HTR-8/SVneo (cell line): Measurements from ENCODE around the gene ADAMTS15.

Experiments
- DNase-seq: peaks from one replicate; pipeline ENCODE4 v3.0.0; 2011; ENCODE audit warnings: low spot score, mixed read lengths; ENCODE audit not compliant: insufficient read length
- FAIRE-seq: peaks from 2 replicates; lab custom pipeline; 2011; peaks lifted over from hg19 to GRCh38; lab: Jason Lieb, UNC

ADAMTS15 gene

GRCh38 chr11:130448416-130449309 is at the start of gene ADAMTS15:
TSS of gene ADAMTS15 (plus strand) at chr11:130448645. CDS start at chr11:130448974, 329 bp downstream.
- FAIRE-seq (no peak), DNase-seq (peak; percentile 75)

GRCh38 chr11:130399196-130399595 is 49.2 kb upstream of the ADAMTS15 start:
- DNase-seq (no peak), FAIRE-seq (no peak)

- FAIRE-seq (no peak), DNase-seq (no peak)
Observed at GRCh38 chr11:130400781-130401483, 47.5 kb upstream of the ADAMTS15 start.

GRCh38 chr11:130402570-130402969 is 45.9 kb upstream of the ADAMTS15 start:
- DNase-seq (no peak), FAIRE-seq (no peak)

GRCh38 chr11:130403271-130403804 is 45.1 kb upstream of the ADAMTS15 start:
- no peak for FAIRE-seq

GRCh38 chr11:130403967-130404366 is 44.5 kb upstream of the ADAMTS15 start:
- FAIRE-seq = no peak

More at GRCh38 chr11:130403271-130403804, 45.1 kb upstream of the ADAMTS15 start:
- DNase-seq = peak; percentile 30

GRCh38 chr11:130404727-130405126 is 43.7 kb upstream of the ADAMTS15 start:
- FAIRE-seq = no peak
- DNase-seq = no peak

More at GRCh38 chr11:130403967-130404366, 44.5 kb upstream of the ADAMTS15 start:
- no peak for DNase-seq

GRCh38 chr11:130405428-130405827 is 43.0 kb upstream of the ADAMTS15 start:
- no peak for DNase-seq
- FAIRE-seq = no peak

- DNase-seq (peak; percentile 54), FAIRE-seq (no peak)
Observed at GRCh38 chr11:130407978-130408377, 40.5 kb upstream of the ADAMTS15 start.

GRCh38 chr11:130408401-130408890 is 40.0 kb upstream of the ADAMTS15 start:
- no peak for FAIRE-seq
- DNase-seq = no peak

- no peak for FAIRE-seq
- no peak for DNase-seq
Observed at GRCh38 chr11:130408901-130409300, 39.5 kb upstream of the ADAMTS15 start.

GRCh38 chr11:130409594-130410388 is 38.7 kb upstream of the ADAMTS15 start:
- DNase-seq = no peak
- FAIRE-seq = no peak

GRCh38 chr11:130411223-130411622 is 37.2 kb upstream of the ADAMTS15 start:
- DNase-seq = no peak
- FAIRE-seq = no peak

GRCh38 chr11:130413405-130414106 is 34.9 kb upstream of the ADAMTS15 start:
- FAIRE-seq = no peak

GRCh38 chr11:130414107-130415080 is 34.1 kb upstream of the ADAMTS15 start:
- FAIRE-seq (no peak), DNase-seq (no peak)

More at GRCh38 chr11:130413405-130414106, 34.9 kb upstream of the ADAMTS15 start:
- DNase-seq = peak; percentile 33

- DNase-seq = no peak
- no peak for FAIRE-seq
Observed at GRCh38 chr11:130415731-130416529, 32.5 kb upstream of the ADAMTS15 start.

- DNase-seq (no peak), FAIRE-seq (no peak)
Observed at GRCh38 chr11:130416530-130416882, 31.9 kb upstream of the ADAMTS15 start.
